Renal cortex interstitium (tissue), 15 donors: ENCODE data around the gene GPR183. TPM values are rescaled to one million over a fixed set of nuclear protein-coding genes. Genes with fewer than 3 reads are reported as not detected.

Experiments
- DNase-seq, 11 donors: peaks; one replicate each; pipeline ENCODE4 v3.0.0-alpha.2; 2013; ENCODE audit warnings: low read depth in 9 of 11, low spot score in 4 of 11; ENCODE audit errors: extremely low read depth in 1 of 11
- long read RNA-seq, 16 experiments: transcript quantifications; one replicate each; lab custom pipeline, GENCODE V29; 2026
- polyA plus RNA-seq, 3 donors: library from polyadenylated mRNA; unstranded; fragments of 120-200 nt; gene quantifications; one replicate each; pipeline ENCODE4 v1.2.1, GENCODE V29; 2013; ENCODE audit not compliant: insufficient read length in 3 of 3

The GPR183 gene
- polyA plus RNA-seq: 1 to 10 TPM; 2.6 to 3.6 (median 2.9) TPM
- long read RNA-seq, donor 1, partial matches to known transcripts: 0 of 1 reads
- long read RNA-seq, donor 1, other reads (novel, unspliced or antisense): 0 of 1 reads
- long read RNA-seq, donor 2, partial matches to known transcripts: 0 of 3 reads
- long read RNA-seq, donor 2, other reads (novel, unspliced or antisense): 0 of 3 reads
- long read RNA-seq, donor 3, partial matches to known transcripts: 0 of 1 reads
- long read RNA-seq, donor 3, other reads (novel, unspliced or antisense): 0 of 1 reads
- long read RNA-seq, donor 4: 0 reads
- long read RNA-seq, donor 5: 0 reads
- long read RNA-seq, donor 6, partial matches to known transcripts: 0 of 3 reads
- long read RNA-seq, donor 6, other reads (novel, unspliced or antisense): 0 of 3 reads
- long read RNA-seq, donor 7, partial matches to known transcripts: 0 of 2 reads
- long read RNA-seq, donor 7, other reads (novel, unspliced or antisense): 0 of 2 reads
- long read RNA-seq, donor 8: 0 reads
- long read RNA-seq, donor 9, partial matches to known transcripts: 0 of 2 reads
- long read RNA-seq, donor 9, other reads (novel, unspliced or antisense): 0 of 2 reads
- long read RNA-seq, donor 10, partial matches to known transcripts: 5 of 5 reads
- long read RNA-seq, donor 10, other reads (novel, unspliced or antisense): 0 of 5 reads
- long read RNA-seq, donor 11, partial matches to known transcripts: 80 of 109 reads
- long read RNA-seq, donor 11, other reads (novel, unspliced or antisense): 29 of 109 reads
- long read RNA-seq, donor 12: 0 reads
- long read RNA-seq, donor 13: 0 reads
- long read RNA-seq, donor 14: 0 reads
- long read RNA-seq, donor 15, partial matches to known transcripts: 34 of 42 reads
- long read RNA-seq, donor 15, other reads (novel, unspliced or antisense): 8 of 42 reads
- long read RNA-seq, donor 16, partial matches to known transcripts: 5 of 5 reads
- long read RNA-seq, donor 16, other reads (novel, unspliced or antisense): 0 of 5 reads

DNA sequence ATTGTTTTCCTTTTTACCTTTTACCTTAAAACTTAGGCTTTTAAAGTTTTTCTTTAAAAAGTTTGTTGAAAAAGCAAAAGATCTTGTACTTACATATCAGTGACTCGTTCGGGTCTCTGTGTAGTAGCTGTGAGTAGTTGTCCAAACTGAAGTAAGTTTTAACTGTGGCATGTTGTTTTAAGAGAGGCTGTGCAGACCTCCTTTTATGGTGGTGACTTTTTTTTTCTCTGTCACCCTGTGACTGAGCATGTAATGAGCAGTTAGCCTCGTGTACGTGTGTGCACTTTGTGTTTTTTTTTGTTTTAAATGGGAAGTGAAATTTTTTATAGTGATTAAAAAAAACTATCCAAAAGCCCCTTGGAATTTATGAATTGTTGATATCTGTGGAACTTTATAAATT lies at the start of gene GPR183:
Gene GPR183 (minus strand): TSS at position 153 of the 400 bp plus-strand sequence. CDS start 11,254 bp downstream, outside the sequence.
- peak in 3 of 11 donors; percentile 21 to 41 (median 30) for DNase-seq

DNA sequence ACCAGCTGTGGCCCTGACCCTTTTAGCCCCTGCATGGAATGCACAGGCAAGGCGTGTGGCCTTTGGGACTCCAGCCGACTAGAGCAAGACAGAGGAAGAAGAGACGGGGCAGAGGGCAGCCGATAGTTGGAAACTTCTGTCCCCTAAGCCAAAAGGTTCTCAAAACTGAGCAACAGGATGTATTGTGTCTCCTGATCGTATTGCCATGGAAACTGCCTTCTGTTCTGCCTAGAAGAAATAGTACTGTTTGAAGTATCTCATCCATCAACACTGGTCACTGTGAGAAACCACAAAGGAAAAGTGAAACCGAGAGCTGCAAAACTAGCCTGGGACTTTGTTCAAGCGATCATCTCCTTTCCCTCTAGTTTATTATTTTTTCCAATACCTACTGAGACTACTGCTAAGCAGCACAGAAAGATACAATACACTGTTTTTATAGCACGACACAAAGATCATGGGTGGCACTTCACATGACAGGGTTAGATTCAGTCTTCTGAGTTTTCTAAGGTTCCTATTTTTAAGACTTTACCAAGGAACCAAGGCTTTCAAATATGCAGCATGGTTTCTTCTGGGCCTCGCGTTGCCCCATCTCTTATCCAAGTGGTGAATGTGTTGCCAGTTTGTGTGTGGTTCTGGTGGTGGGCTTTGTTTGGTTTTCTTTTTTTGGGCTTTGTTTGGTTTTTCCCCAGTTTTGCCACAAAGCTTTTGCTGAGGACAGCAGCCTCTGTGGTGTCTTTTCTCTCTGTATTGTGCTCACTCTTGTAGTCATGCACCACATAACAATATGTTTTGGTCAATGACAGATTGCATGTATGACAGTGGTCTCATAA lies 49.3 kb upstream of the GPR183 start:
- peak; percentile 15 to 69 (median 45) for DNase-seq

DNA sequence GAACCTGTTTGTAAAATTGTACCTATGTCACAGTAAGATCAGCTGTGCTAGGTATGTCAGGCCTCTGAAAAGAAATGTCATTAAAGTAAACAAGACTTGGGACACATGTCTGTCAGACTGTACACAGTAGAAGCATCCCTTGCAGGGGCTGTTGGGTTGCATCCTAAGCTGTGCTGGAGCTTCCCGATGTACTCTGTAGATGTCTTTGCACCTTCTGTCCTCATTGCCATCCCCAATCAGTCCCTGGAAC lies 48.7 kb upstream of the GPR183 start:
- no peak for DNase-seq

GRCh38 chr13:99355267-99356011 lies 48.2 kb upstream of the GPR183 start:
- no peak for DNase-seq

DNA sequence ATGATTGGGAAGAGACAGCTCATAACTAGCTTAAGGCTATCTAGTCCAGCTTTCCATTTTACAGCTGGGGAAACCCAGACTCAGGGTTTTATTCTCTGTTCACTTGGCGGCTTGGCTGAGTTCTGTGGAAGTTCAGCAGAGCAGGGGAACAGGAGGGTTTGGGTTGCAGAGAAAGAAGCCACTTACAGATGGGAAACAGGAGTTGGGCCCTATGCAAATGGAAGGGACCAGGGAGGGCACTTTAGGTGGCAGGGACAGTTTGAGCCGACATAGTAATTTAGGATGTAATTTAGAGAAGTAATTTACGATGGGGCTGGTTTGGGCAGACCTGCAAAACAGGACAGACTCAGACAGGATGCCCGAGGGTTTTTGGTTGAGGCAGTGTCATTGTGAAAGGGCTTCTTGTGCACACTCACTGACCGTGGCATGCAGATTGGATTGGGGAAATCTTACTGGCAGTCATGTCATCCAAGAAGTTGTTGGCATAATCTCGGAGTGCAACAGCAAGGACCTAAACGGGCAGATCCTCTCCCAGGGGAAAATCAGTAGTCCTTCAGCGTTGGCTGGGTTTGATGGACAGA lies 47.3 kb upstream of the GPR183 start:
- no peak for DNase-seq

- DNase-seq: no peak
These were observed 46.6 kb upstream of the GPR183 start for GRCh38 chr13:99353836-99354235.

DNA sequence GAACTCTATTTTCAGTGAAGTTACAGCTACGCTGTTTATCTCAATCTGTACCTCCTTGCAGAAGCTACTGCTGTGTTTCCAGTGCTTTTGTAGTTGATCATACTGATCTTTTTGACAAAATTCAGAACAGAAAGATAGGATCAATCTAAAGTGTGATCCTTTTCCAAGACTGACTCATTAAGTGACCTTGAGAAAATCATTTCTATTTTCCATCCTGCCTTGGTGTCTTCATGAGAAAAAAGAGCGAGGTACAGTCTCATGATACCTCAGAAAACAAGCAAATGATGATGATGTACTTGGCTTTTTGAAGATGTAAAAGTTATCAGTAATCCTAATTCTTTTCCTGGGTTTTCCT lies 46.0 kb upstream of the GPR183 start:
- DNase-seq: no peak

DNA sequence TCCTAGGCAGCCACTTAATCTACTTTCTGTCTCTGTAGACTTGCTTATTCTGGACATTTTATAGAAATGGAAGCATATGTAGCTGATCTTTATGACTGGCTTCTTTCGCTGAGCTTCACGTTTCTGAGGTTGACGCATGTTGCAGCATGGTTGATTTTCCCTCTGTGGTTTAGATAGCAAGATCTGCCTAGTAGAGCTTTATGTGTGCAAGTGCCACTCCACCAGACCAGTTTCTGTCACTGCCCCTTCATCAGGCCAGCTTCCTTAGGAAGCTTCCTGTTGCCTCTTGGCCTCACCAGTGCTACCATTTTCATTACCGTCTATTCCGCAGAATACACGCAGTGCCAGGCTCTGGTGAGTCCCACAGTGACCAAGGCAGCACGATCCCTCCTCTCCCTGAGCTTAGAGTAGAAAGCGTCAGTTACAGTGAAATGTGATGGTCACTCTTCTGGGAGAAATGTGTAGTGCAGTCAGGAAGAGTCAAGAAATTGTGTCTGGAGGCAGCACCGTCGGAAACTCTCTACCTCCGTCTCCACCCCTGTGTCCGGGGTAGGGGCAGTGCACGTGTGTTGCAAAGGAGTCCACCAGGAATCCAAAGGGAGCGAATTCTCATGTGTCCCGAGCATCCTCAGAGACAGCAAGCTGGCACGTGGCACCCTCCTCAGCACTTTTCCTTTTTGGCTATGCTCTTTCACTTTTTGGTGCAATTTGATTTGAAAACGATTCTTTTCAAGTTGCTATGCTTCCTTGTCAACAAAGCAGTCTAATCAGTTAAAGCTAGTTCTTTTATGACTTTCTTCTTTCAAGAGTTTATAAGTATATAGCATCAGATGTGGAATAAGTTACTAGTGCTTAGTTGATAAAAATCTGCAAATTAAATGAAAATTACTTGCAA lies 45.4 kb upstream of the GPR183 start:
- DNase-seq: no peak

DNA sequence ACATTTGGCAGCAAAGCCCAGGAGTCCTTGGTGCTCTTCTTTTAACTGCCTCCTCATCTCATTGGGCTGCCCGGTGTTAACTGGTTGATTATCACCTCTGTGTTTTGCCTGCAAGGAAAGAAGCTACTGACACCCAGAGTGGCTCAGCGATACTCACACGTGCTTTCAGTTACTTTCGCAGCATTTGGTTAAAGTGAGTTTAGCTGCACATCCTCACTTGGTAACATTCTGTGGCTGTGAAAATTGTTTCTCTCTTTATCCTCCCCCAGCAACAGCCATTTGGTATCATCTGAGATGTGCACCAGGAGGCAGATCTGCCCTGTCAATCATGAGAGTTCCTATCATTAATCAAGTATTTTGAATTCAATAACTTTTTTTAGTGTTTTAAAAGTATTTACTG lies 44.6 kb upstream of the GPR183 start:
- DNase-seq: no peak

DNA sequence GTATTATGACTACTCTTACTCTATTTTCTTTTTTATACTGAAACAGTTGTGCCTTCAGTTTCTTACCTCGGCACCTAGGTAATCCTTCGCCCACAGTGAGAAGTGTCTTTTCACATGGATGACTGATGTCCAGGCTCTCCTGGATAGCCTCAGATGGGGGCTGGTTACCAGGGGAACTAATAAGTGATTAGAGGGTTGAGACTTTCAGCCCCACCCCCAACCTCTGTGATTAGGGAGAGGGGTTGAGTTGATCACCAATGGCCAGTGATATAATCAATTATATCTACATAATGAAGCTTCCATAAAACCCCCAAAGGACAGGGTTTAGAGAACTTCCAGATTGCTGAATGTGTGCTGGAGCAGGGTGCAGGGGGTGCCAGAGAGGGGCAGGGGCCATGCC lies 43.0 kb upstream of the GPR183 start:
- no peak for DNase-seq

GRCh38 chr13:99347911-99348451 lies 40.8 kb upstream of the GPR183 start:
- no peak for DNase-seq

- no peak for DNase-seq
These were observed 40.2 kb upstream of the GPR183 start for GRCh38 chr13:99347335-99347878.

DNA sequence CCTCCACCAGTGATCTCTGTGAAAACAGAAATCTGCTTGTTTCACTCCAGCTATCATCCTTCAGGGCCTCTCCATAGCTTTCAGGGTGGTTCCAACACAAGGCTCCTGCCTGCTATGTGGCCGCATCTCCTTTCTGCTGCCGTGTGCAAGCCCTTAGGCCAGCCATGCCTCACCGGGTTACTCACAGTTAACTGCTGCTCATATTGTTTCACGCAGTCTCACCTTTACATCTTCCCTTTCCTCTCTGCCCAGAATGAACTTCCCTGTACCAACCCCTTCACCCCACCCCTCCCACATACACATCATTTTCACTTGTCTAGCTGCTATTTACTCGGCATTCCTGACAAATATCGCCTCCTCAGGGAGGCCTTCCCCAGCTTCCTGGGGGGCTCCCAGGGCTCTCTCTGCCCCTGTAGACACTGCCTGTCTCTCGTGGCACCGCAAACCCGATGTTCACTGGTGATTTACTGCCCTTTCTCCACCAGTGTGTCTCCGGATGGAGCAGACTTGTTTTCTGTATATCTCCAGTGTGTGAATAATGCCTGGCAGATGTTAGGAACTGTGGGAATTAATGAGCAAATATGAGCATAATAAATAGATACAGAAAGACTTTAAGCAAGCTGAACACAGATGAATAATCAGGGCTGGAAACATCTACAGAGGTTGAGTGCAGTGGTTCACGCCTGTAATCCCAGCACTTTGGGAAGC lies 39.3 kb upstream of the GPR183 start:
- no peak for DNase-seq

- no peak for DNase-seq
These were observed 38.1 kb upstream of the GPR183 start for GRCh38 chr13:99345345-99345744.

GRCh38 chr13:99344610-99345208 lies 37.5 kb upstream of the GPR183 start:
- DNase-seq: no peak
